ENCODE results near the gene CCDC74B.
"Not testable (repeated sequence)": the region's sequence is repeated elsewhere in the genome, so short reads cannot be mapped to it uniquely, and the experiment has no call there.

Gene CCDC74B

DNA sequence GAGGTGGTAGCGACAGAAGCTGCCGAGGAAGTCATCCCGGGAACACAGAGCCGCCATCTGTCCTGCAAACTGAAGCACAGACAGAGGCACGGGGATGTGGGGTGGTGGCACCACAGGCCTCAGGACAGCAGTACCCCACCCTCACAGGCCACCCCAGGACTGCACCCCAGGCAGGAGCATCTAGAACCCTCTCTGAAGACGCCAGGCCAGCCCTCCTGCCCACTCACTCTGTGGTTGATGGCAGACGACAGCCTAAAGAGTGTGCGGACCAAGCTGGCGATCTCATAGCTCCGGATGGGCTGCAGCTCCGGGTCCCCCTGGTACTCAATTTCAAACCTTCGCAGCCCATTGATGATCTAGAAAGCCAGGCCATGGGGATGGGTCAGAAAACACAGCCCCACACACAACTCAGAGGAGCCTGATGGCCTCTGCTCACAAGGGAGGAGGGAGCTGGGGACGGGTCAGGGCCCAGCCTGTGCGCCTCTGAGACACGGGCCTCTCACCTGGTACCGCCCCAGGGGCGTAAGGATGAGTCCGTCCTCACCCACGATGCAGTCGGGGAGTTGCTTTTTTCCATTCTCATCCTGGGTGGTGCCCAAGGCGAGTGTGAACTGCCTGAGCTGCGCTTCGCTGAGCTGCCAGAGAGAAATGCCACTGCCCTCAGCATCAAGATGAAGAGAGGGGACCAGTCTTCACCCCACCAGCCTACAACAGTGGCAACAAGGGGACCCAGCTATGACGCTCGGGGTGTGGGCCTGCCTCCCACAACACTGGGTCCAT lies 8.1 kb upstream of the CCDC74B start:
- no peak for DNase-seq (ENCODE audit: low read depth, low spot score)
- no peak for TF ChIP-seq EZH2 (IDR thresholded peaks at IDR 0.05)
- no peak for TF ChIP-seq FOXP2 (optimal IDR thresholded peaks at IDR 0.05; ENCODE audit: control extremely low read depth, extremely low read length, insufficient read depth)
- TF ChIP-seq POLR2AphosphoS5 (IDR thresholded peaks at IDR 0.05; ENCODE audit: borderline replicate concordance, low read depth, low read length): no peak
- no peaks in the 10 kb centered on the region for H3K9me3 ChIP-seq (ENCODE audit: low read depth, low read length)
- H3K27ac ChIP-seq: no peak overlapping the region
- H3K9ac ChIP-seq (ENCODE audit: insufficient read length): no peak overlapping the region
- H3K4me3 ChIP-seq: no peak overlapping the region
- H3K36me3 ChIP-seq (ENCODE audit: insufficient read depth, low read length): no peaks in the 10 kb centered on the region; the same call in 1 of the 2 replicates

DNA sequence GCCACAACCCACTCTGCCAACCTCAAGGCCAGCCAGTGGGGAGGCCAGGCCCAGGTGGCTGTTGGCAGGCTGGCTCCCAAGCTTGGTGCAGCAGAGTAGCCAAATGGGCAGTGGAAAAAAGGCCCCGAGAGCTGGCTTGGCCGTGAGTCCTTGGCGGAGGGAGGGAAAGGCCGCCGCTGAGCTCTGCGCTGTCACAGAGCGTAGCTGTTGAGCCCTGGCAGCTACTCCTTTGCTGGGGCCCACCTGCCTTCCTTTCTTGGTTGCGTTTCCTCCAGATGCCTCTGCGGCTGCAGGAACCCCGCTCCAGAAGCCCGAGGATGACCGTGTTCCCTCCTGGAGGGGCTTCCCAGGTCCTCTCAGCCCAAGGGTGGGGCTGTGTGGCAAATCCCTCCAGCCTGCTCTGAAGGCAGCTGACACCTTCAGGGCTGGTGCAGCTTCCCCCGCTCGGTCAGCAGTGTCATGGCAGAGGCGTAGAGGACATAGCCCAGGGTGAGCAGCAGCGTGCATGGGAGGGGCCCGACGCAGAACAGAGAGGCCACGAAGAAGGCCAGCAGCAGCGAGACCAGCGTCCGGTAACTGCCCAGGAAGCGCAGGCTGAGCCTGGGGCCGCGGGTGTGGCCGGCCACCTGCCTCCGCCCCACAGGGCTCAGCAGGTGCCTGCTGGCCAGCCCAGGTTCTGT lies 7.4 kb upstream of the CCDC74B start:
- H3K36me3 ChIP-seq (ENCODE audit: insufficient read depth, low read length); H3K9me3 ChIP-seq (ENCODE audit: low read depth, low read length); H3K9ac ChIP-seq (ENCODE audit: insufficient read length); H3K4me3 ChIP-seq; DNase-seq (ENCODE audit: low read depth, low spot score); H3K27ac ChIP-seq: not testable (repeated sequence)

DNA sequence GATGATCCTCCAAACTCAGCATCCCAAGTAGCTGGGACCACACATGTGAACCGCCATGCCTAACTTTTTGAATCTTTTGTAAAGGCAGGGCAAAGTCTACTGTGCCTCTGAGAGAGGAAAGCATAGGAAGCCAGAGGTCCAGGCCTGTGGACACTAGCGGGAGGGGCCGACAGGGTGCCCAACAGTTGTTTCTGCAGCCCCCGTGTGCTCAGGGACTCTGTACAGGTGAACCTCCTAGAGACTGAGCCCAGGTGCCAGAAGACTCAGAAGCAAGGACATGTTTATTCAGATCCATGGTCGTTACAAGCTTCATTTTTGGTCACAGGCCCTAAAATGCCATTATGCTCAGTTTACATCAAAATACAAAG lies 6.2 kb upstream of the CCDC74B start:
- H3K27ac ChIP-seq; DNase-seq (ENCODE audit: low read depth, low spot score); H3K9me3 ChIP-seq (ENCODE audit: low read depth, low read length); H3K9ac ChIP-seq (ENCODE audit: insufficient read length); H3K4me3 ChIP-seq; H3K36me3 ChIP-seq (ENCODE audit: insufficient read depth, low read length): not testable (repeated sequence)

DNA sequence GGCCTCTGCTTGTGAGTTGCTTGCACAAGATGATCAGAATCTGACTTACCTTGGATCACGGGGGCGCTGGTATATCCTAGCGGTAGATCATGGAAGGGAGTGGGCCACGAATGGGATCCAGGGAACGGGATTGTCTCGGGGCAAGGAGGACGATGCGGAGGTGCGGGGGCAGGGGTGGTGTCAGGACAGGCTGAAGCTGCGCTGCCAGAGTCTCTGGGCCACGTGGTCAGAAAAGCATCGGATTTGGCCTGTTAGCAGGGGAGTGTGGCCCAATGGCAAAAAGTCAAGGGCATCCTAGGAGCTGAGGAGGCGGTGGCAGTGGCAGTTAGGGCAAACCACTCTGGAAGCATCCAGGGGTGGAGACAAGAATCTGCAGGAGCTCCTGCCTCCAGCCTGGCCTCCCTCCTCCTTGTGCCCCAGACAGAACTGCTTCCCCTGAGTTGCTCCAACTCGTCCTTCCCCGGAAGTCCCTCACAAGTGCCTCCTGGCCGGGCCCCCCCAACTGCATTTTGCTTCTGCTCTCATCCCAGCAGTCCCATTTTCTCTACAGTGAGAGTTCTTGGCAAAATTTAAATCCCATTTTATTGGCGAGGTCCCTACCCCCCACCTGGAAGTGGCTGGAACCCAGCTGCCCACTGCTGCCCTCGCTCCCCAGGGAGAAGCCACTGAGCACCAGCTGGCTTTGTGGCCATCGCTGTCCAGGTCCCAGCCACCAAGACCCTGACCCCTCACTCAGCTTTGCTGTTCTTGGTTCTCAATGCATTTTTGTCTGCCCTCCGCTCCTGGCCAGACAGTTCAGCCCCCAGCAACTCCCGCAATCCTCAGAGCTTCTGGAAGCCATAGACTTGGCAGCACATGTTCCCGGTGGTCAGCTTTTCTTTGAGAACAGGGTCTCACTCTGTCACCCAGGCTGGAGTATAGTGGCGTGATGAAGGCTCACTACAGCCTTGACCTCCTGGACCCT lies 5.6 kb upstream of the CCDC74B start:
- Histone ChIP-seq H3K36me3 (ENCODE audit: insufficient read depth, low read length) (no peaks in the 10 kb centered on the region; the same call in 1 of the 2 replicates), H3K9ac (ENCODE audit: insufficient read length) (no peak overlapping the region), H3K4me3 (no peak overlapping the region), H3K27ac (no peak overlapping the region), H3K9me3 (ENCODE audit: low read depth, low read length) (no peaks in the 10 kb centered on the region)
- TF ChIP-seq EZH2 (IDR thresholded peaks at IDR 0.05) (no peak), FOXP2 (optimal IDR thresholded peaks at IDR 0.05; ENCODE audit: control extremely low read depth, extremely low read length, insufficient read depth) (no peak), POLR2AphosphoS5 (IDR thresholded peaks at IDR 0.05; ENCODE audit: borderline replicate concordance, low read depth, low read length) (no peak)
- DNase-seq (ENCODE audit: low read depth, low spot score): no peak

DNA sequence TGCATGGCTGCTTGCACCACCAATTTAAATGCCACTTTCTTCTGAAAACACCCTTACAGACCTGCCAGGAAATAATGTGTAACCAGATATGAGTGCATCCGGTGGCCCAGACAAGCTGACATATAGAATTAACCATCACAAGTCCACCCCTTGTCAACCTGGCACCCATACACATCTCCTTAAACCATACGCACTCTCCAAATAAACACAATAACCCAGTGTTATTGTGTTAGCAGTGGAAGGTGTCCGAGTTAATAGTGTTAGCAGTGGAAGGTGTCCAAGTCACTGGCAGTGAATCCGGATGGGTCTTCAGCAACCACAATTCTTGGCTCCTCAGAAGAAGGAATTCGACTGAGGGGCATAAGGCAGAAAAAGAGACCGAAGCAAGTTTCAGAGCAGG lies 3.6 kb upstream of the CCDC74B start:
- DNase-seq (ENCODE audit: low read depth, low spot score); H3K36me3 ChIP-seq (ENCODE audit: insufficient read depth, low read length): not testable (repeated sequence)

DNA sequence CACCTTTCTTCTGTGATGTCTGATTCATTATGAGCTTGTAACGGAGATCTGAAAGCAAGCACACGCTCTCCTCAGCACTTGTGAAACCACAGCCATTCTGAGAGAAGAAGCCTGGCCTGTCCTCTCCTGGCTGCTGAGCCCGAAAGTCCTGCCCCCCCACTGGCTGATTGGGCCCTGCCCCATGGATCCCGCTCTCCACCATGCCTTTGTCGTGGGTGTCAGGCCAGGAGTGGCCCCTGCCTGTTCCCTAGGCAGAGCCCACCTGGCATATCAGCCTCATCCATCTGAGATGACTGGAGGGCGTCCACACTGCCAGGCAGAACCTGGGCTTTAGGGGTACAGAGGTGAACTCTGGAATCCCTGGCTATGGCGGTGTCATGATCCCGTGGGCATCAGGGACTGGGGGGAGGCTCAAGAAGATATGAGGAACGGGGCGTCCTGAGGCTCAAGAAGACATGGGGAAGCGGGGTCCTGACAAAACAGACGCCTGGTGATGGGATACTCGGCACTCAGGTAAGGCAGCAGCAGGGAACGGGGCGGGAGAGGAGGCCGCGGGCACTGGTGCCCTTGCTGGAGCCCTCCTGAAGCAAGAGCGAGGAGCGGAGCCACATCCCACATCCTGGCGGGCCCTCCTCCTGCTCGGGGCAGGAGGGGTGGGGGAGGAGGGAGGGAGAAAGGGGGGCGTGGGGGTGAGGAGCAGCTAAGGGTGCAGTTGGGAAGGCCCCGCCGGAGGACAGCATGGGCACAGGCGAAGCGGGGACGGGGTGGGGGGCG lies 1.5 kb downstream of the CCDC74B start:
- not testable (repeated sequence) for H3K36me3 ChIP-seq (ENCODE audit: insufficient read depth, low read length); H3K27ac ChIP-seq; DNase-seq (ENCODE audit: low read depth, low spot score); H3K9ac ChIP-seq (ENCODE audit: insufficient read length); H3K9me3 ChIP-seq (ENCODE audit: low read depth, low read length); H3K4me3 ChIP-seq

More for the DNA sequence above, 3.6 kb upstream of the CCDC74B start:
- H3K27ac ChIP-seq; H3K4me3 ChIP-seq; H3K9ac ChIP-seq (ENCODE audit: insufficient read length); H3K9me3 ChIP-seq (ENCODE audit: low read depth, low read length): not testable (repeated sequence)

DNA sequence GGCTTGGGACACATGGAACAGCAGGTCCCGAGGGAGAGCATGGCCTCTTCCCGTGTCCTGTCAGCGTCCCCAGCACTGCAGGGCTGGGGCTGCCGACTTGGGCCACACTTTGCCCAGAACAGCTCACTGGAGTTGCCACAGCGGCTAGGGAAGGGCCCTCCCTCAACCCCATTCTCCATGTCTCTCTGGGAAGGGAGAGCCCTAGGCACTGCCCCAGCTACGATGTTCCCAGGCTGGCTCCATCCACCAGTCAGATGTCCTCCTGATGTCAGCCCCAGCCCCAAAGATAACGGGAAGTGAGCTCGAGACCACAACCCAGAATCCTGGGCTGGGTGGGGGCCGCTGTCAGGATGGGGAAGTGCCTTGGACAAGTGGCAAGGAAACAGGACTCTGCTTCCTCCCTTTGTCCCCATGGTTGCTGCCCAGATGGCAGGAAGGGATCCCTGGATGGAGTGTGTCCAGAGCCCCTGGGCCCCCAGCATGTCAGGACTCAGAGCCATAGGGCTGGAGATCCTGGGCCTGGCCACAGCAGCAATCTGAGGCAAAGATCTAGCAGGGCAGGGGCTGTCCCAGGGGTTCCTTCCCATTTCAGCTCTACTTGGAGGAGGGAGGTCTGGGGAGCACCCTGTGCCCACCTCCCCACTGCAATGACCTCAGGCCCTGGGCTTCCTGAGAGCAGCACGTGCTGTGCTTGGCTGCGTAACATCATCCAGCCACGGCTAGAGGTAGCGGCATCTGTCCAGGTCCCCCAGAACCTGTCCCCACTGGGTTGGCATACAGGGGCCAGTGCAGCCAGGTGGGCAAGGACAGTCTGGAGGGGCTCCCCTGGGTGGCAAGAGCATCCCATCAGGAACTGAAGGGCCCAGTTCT lies 2.3 kb downstream of the CCDC74B start:
- H3K9ac ChIP-seq (ENCODE audit: insufficient read length); DNase-seq (ENCODE audit: low read depth, low spot score); H3K27ac ChIP-seq; H3K4me3 ChIP-seq; H3K9me3 ChIP-seq (ENCODE audit: low read depth, low read length); H3K36me3 ChIP-seq (ENCODE audit: insufficient read depth, low read length): not testable (repeated sequence)

DNA sequence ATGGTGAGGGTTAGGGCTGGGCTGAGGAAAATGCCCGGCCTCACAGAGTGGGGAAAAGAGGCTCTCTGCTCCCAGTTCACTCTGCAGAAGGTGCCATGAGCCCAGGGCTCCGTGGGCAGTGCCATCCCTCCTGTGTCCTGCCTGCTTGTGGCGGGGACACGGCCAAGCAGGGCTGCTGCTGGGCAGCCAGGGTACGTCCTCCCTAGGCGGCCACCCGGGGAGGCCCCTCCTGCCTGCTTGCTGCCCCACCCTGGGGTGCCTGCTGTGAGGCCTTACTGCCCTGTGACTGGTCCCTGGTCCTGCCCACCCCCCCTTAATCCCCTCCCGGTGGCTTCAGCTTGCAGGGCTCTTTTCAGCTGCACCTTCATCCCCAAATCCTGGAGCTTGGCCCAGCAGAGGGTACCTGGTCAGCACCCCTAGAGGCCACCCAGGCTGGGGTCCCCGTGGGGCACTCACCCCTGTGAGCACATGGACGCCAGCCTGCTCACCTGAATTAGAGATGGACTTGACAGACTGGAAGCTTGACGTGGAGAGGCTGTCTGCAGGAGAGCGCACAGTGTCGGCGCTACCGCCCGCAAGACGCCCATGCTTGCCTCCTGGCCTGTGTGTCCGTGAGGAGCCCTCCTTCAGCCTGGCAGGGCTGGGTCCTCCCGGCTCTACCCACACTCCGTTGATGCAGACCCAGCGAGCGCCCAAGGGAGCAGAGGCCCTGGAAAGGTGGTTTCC lies 3.1 kb downstream of the CCDC74B start:
- not testable (repeated sequence) for H3K9me3 ChIP-seq (ENCODE audit: low read depth, low read length); H3K36me3 ChIP-seq (ENCODE audit: insufficient read depth, low read length); DNase-seq (ENCODE audit: low read depth, low spot score); H3K4me3 ChIP-seq; H3K27ac ChIP-seq; H3K9ac ChIP-seq (ENCODE audit: insufficient read length)

DNA sequence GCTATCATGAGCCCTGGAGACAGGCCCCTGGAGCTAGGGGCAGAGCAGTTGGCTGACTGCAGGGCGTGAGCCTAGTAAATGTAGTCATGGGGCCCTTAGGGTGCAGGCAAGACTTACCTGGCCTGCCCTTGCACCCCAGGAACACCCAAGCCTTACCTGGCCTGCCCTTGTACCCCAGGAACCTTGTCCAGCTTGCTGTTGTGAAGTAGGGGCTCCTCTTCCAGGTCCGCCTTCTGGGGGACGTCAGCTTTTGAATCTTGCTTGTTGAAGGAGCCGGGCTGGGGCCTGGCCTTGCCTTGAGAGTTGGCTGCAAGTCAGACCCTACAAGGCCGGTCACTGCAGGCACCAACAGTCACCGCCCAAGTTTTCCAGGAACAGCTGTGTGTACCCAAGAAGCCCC lies 3.9 kb downstream of the CCDC74B start:
- not testable (repeated sequence) for H3K36me3 ChIP-seq (ENCODE audit: insufficient read depth, low read length); DNase-seq (ENCODE audit: low read depth, low spot score); H3K9me3 ChIP-seq (ENCODE audit: low read depth, low read length); H3K4me3 ChIP-seq; H3K9ac ChIP-seq (ENCODE audit: insufficient read length); H3K27ac ChIP-seq

DNA sequence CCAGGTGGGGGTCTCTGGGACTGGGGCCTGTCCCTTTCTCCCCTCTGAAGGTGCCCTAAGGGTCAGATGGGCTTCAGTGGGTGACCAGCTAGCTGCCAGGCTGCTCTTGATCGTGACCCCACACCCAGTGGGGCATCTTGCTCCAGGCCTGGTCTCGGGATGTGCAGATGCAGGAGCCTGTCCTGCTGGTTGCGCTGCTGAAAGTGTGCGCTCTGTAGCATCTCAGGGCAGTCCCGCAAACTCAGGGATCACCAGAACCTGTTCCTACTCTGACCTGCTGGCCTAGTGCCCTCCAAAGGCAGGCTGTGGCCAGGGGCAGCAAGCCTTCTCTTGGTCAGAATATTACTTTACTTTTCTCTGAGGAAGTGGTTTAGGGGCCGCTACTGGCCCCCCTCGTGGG lies 4.4 kb downstream of the CCDC74B start:
- H3K4me3 ChIP-seq; DNase-seq (ENCODE audit: low read depth, low spot score); H3K36me3 ChIP-seq (ENCODE audit: insufficient read depth, low read length); H3K27ac ChIP-seq; H3K9ac ChIP-seq (ENCODE audit: insufficient read length); H3K9me3 ChIP-seq (ENCODE audit: low read depth, low read length): not testable (repeated sequence)
